ENCODE data around the gene INTS1.

DNA sequence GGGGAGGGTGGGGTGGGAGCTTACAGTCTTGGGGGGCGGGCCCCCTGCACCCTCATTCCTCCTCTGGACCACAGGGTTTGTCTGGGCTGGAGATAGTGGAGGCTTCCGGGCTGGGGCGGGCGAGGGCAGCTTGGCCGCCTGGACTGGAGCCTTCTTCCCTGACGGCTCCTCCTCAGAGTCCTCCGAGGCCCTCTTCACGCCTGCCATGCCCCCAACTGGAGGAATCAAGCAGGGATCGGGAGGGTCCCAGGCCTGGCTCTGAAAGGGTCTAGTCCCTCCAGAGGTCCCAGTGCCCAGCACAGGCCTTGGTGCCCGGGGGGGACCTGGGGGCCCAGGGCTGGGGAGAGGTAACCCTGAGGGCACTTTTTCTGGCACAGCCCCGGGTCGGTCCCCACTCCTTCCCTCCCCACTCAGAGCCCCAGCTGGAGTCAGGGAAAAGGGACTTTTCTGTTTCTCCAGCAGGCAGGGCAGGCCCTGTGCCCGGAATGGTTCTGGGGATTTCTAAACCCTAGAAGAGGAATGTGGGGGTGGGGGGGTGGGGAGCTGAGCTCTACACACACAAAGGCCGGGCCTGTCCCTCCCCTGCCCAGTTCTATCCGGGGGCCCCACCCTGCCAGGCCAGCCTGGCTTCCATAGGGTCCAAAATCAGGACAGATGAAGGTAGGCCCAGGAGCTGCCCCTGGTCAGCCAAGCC, 56.5 kb downstream of the INTS1 start:
- no peak for TF ChIP-seq POLR2A (IDR thresholded peaks at IDR 0.05; ENCODE audit: low read depth, low read length)
- TF ChIP-seq TAF1 (IDR thresholded peaks at IDR 0.05; ENCODE audit: low read depth, low read length) = no peak
